Stimulated activated CD4-positive, alpha-beta T cell treated with anti-CD3 and anti-CD28 coated beads, Interleukin-15, amount 100 ng/mL, for 1 hour (primary cell): ENCODE measurements around the gene ANO1.

Experiments used
- DNase-seq, 2 donors: peaks; one replicate each; pipeline ENCODE4 v3.0.0-alpha.2; 2020; ENCODE audit warnings: low read depth in 1 of 2, low spot score in 1 of 2

ANO1 gene

DNA sequence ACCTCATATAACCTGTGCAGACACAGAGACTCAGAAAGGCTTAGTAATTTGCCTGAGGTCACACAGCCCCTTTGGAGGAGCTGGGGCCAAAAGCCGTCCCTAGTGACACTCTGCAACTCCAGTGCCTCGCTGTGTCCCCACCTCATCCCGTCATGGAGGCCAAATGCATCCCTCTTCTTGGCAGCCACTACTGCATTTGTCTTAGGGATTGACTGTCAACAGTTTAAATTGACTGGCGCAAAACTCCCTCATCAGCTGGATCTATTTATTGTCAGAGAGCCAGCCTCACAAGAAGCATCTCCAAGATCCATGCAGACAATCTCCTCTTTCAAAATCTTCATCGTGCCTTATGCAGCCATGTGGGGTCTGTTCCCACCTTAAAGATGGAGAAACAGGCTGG is 35.7 kb downstream of the ANO1 start:
- no peak for DNase-seq

DNA sequence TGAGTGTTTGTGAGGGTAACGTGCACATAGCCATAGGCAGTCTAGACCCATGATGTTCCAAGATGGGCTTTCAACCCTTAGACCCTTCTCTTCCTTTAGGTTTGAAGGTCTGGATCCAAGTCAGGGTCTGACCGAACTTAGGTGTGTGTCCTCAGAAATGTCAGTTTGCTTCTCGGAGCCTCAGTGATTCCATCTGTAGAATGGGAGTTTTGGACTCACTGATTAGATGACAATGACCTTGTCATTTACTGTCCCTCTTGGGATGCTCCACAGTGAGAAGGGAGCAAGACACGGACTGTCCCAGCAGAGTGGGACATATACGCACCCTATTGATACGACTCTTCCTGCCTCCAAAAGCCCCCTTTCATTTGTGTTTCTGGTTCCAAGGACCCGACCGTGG is 37.7 kb downstream of the ANO1 start:
- no peak for DNase-seq

GRCh38 chr11:70116386-70117065 is 38.4 kb downstream of the ANO1 start:
- DNase-seq: no peak

DNA sequence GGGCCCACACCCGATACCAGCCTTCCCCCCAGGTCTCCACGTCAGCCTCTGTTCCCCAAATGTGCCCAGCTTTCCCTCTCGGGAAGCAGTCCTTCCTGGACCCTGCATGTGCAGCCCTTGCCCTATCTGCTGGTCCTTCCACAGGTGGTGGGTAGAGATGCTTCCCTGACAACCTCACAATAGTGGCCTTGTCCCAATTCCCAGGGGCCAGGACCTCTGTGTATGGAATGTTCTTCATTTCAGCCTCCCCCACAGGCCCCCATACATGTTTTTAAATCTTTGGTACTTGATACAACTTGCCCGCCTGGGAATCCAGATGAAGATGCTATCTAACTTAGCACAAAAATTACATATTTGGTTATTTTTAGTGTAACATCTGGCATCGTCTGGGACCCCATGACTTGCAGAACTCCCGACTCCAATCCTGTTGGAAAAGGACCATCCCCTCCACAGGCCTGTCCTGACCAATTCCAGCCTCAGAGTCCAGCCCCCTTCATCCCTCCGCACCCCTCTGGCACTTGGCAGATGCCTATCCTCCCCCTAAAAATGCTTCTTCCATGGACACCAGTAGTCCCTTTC is 39.5 kb downstream of the ANO1 start:
- no peak for DNase-seq

- DNase-seq: no peak
Observed at GRCh38 chr11:70118642-70119041, 40.5 kb downstream of the ANO1 start.

- no peak for DNase-seq
Observed at GRCh38 chr11:70119502-70119901, 41.4 kb downstream of the ANO1 start.

DNA sequence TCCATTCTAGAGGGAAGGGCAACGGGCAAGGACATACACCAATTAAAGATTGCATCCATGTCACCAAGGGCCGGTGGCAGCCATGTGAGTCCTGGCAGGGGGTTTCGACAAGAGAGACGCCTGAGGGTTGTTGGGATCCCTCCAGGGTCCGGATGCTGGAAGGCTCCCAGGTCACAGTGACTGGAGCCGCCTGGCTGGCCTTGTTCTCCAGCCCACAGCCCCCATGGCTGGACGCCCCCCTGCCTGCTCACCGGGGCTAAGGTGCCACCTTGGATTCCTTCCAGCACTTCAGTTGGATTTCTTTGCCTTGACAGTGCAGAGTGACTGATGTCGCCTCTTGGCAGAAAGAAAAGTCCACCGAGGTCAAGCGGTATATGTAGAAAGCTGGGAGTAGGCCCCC is 42.6 kb downstream of the ANO1 start:
- DNase-seq: no peak

GRCh38 chr11:70122490-70123198 is 44.5 kb downstream of the ANO1 start:
- DNase-seq: no peak

- no peak for DNase-seq
Observed at GRCh38 chr11:70123711-70124110, 45.6 kb downstream of the ANO1 start.

DNA sequence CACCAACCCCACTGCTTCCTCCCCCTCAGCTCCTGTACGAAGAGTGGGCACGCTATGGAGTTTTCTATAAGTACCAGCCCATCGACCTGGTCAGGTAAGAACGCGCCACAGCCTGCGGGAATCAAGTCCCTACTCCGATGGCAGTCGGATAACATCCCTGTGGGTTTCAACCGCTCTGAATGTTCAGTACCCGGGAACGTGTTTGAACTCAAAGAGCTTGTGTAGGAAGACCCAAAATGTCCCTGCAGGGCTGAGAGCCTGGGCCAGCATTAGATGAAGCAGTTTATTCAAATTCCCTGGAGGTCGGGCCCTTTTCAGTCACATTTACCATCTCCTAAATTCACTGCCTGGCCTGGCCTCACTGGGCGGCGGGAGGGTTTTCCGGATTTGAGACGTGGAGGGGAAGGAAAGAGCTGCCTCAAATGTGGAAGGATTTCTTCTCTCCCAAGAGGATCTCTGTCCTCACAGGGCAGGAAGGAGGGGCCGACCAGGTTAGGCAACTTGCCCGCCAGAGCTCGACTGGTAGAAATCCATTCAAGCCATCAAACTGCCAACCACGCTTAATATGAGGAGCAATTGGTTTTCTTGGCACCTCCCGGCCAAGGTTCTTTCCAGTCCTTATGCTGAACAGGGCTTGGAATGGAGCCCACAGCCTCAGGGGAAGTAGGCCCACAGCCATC is 46.3 kb downstream of the ANO1 start:
- DNase-seq: no peak

DNA sequence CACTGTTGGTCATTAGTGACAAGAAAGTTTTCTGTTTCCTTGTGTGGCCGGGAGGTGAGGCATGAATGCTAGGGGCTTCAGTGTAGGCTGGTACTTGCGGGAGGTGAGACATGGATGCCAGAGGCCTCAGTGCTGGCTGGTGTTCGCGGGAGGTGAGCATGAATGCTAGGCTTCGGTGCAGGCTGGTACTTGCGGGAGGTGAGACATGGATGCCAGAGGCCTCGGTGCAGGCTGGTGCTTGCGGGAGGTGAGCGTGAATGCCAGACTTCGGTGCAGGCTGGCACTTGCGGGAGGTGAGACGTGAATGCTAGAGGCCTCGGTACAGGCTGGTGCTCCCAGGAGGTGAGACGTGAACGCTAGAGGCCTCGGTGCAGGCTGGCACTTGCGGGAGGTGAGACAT is 48.4 kb downstream of the ANO1 start:
- DNase-seq: no peak

DNA sequence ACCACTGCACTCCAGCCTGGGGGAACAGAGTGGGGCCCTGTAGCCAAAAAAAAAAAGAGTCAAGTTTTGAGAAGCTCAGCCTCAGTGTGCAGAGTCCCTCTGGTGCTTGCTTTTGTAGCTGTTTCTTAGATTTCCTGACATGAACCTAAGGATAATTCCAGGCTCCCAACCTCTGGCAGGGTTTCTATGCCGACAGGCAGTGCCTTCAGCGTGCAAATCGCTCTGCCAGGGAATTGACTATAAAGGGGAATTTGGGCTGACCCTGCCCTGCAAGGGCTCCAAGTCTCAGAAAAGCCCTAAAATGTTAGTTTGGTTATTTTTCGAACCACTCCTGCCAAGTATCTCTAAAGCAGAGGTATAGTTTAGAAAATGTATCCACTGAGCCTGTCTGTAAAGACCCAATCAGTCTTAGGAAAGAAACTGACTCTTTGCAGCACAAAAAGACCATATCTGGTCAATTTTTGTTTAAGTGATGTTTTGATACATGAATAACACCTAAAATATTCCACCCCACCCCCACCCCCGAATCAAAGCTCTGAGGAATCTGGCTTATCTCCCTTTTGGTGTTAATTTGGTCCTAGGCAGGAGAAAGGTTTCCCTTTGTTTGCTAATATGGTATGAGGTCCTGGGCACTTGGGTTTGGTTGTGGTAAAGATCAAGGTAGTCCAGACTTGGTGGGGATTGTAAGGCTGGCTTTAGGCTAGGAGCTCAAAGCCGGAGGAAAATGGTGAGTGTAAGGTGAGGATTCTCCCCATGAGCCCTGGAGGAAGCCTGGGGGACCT is 49.7 kb downstream of the ANO1 start:
- no peak for DNase-seq

DNA sequence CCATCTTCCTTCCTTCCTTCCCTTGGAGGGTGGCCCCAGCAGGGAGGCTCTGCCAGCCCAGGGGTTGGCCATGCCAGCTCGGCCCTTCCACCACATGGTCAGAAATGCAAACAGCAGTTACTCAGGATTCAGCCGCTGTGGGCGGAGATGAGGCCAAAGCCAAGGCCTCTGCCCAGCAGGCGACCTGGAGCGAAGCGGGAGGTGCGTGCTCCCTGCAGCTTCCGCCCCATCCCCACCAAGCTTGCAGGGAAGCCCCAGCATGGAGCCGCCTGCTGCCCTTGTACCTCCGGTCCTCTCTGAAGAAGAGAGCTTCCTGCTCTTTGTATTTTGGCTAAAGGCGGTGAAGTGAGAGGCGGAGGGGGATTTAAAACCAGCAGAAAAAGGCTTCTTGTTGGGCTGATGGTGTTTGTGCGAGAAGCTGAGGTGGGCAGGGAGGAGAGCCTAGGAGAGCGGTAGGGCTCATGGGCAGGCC is 50.4 kb downstream of the ANO1 start:
- DNase-seq: no peak

DNA sequence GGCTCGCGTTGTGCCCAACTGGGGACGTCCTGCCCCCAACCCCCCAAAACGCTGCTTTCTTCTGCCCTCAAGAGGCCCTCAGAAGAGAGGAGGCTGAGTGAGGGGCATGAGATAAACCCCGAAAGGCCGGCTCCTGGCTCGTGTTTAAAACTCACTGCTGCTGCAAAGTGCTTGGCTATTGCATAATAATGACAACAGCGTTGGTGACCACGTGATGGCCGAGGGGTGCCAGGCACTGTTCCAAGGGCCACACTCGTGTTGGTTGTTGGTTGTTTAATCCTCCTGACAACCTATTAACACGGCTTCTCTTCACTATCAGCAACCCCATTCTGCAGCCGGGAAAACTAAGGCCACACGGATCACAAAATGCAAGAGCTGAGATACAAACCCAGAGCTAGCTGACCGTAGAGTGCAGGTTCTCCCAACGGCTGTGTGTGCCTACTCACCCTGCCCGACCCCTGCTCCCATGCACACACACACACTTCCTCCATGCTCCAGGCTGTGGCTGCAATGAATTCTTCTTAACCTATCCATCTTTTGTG is 51.0 kb downstream of the ANO1 start:
- DNase-seq: no peak

DNA sequence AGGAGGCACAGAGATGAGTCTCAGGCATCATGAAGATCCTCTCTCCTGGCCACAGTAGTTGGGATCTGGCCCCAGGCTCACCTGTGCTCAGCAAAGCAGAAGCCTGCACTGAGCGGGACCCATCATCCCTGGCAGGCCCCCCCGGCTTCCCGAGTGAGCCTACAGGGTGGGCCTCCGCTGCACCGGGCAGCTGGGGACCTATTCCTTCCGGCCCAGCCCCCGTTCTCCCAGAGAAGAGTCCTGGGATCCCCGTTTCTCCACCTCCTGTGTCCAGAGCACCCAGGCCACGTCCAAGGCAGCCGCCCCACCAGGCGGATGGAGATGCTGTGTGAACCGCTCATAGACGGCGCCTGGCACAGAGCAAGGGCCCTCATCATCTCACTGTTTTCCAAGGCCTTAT is 52.5 kb downstream of the ANO1 start:
- no peak for DNase-seq

GRCh38 chr11:70131606-70132190 is 53.6 kb downstream of the ANO1 start:
- DNase-seq: no peak

DNA sequence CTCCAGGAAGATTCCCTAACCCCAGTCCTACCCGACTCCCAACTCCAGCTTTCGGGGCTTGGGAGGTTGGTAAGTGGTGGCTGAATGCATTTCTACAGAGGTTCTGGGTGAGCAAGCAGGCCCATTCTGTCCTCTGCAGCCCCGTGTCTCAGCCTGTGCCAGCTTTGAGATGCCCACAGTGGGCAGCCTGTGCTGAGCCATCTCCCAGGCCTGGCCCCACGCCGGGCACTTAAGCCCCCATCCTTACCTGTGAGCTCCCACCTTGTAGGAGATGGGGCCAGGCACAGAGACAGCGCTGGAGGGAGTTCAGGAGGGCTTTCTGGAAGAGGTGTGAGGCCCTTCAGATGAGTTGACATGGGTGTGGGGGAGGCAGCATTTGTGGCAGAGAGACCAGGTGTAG is 54.5 kb downstream of the ANO1 start:
- DNase-seq: no peak

- no peak for DNase-seq
Observed at GRCh38 chr11:70133771-70134335, 55.7 kb downstream of the ANO1 start.

DNA sequence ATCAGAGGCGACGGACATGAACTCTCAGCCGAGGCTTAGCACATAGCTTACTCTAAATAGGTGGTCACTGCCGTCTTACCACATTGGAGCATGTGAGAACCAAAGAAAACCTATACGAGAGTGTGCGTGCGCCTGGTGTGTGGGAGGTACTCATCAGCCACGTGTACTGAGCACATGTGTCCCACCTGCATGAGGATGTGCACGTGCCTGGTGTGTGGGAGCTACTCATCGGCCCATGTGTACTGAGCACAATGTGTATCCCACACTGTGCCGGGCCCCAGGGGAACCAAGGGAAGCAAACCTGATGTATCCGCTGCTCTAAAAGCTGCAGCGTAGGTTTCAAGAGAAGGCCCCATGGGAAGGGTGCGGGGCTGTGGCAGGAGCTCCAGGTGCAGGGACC is 56.4 kb downstream of the ANO1 start:
- DNase-seq: no peak

- no peak for DNase-seq
Observed at GRCh38 chr11:70135142-70135541, 57.0 kb downstream of the ANO1 start.
